ENCODE data around the gene NLGN1. TPM values are rescaled to one million over a fixed set of nuclear protein-coding genes. Genes with fewer than 3 reads are reported as not detected.

The NLGN1 gene
- total RNA-seq, 4 donors from 2014 or later = 21.6 to 50.7 (median 30.4) TPM

DNA sequence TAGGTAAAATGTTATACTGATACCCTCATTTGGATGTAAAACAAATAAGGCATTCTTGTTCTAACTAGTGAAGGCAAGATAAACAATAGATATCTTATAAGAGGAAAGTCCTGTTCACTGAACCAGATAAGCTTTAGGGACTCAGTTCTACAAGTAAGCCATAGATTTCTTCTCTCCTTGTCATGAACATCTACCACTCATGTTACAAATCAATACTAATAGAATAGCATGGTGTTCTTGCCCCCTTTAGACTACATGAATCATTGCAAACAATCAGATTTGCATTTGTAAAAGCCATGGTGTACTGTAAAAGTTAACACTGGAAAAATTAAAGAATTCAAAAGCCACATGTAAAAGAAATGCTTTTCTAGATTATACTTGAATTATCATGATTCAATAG lies 500.1 kb downstream of the NLGN1 start:
- Histone ChIP-seq H3K27ac (no peak overlapping the region), H3K4me1 (no peaks in the 10 kb centered on the region), H3K27me3 (no peaks in the 10 kb centered on the region), H3K9me3 (no peaks in the 10 kb centered on the region), H3K4me3 (no peak overlapping the region), H3K36me3 (no peaks in the 10 kb centered on the region)
- TF ChIP-seq POLR2A (IDR thresholded peaks at IDR 0.05) (no peak), EP300 (IDR thresholded peaks at IDR 0.05) (no peak)
- TF ChIP-seq, protein P1, sequence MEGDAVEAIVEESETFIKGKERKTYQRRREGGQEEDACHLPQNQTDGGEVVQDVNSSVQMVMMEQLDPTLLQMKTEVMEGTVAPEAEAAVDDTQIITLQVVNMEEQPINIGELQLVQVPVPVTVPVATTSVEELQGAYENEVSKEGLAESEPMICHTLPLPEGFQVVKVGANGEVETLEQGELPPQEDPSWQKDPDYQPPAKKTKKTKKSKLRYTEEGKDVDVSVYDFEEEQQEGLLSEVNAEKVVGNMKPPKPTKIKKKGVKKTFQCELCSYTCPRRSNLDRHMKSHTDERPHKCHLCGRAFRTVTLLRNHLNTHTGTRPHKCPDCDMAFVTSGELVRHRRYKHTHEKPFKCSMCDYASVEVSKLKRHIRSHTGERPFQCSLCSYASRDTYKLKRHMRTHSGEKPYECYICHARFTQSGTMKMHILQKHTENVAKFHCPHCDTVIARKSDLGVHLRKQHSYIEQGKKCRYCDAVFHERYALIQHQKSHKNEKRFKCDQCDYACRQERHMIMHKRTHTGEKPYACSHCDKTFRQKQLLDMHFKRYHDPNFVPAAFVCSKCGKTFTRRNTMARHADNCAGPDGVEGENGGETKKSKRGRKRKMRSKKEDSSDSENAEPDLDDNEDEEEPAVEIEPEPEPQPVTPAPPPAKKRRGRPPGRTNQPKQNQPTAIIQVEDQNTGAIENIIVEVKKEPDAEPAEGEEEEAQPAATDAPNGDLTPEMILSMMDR (IDR thresholded peaks at IDR 0.05) = no peak
- DNase-seq (ENCODE audit: low spot score in 2 of 2) = no peak

DNA sequence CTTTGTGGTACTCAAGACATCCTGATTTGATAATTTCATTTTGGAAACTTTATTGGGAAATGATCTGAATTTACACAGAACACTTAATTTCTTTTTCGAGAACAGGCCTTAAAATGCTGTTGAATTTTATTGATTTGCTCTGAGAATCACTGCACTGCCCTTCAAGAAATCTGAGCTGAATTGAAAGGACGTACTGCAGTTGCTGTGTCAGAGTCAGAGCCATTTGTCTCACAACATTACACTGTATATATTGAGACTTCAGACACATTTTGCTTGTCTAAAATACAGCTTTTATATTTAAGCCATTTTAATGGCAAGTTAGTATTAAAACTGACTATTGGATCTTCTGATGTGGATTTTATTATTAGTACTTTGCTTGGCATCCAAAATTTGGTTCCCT lies 504.1 kb downstream of the NLGN1 start:
- Histone ChIP-seq H3K9me3 (no peaks in the 10 kb centered on the region), H3K27me3 (no peaks in the 10 kb centered on the region), H3K4me1 (no peaks in the 10 kb centered on the region), H3K27ac (no peak overlapping the region), H3K36me3 (no peaks in the 10 kb centered on the region), H3K4me3 (no peak overlapping the region)
- DNase-seq (ENCODE audit: low spot score in 2 of 2) = no peak
- TF ChIP-seq POLR2A (IDR thresholded peaks at IDR 0.05) (no peak), EP300 (IDR thresholded peaks at IDR 0.05) (no peak)
- TF ChIP-seq, protein P1 (IDR thresholded peaks at IDR 0.05) = no peak
- WGBS, 2 donors = 91 to 92% methylated on average over 2 of the region's 2 CpGs

DNA sequence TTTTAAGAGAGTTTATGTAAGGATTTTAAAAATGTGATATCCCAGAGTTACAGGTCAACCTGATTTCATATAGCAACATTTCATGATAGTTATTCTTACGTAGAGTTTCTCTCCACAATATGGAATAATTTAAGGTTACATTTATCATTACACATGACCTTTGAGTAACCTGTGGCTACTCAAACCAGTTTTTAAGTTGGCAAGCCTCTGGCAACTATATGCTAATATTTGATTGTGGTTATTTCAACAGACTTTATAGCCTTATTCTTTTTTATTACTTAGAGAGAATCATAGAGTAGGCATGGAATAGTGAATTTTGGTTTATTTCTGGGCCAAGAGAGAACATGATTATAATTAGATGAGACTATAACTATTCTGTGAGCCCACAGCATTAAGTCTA lies 504.9 kb downstream of the NLGN1 start:
- Histone ChIP-seq H3K27ac (no peak overlapping the region), H3K36me3 (no peaks in the 10 kb centered on the region), H3K27me3 (no peaks in the 10 kb centered on the region), H3K4me1 (no peaks in the 10 kb centered on the region), H3K9me3 (no peaks in the 10 kb centered on the region), H3K4me3 (no peak overlapping the region)
- no peak for DNase-seq (ENCODE audit: low spot score in 2 of 2)
- 93 to 99% methylated on average over 1 of the region's 1 CpG for WGBS, 2 donors
- no peak for TF ChIP-seq POLR2A (IDR thresholded peaks at IDR 0.05)
- no peak for TF ChIP-seq EP300 (IDR thresholded peaks at IDR 0.05)
- TF ChIP-seq, protein P1 (IDR thresholded peaks at IDR 0.05) = no peak

DNA sequence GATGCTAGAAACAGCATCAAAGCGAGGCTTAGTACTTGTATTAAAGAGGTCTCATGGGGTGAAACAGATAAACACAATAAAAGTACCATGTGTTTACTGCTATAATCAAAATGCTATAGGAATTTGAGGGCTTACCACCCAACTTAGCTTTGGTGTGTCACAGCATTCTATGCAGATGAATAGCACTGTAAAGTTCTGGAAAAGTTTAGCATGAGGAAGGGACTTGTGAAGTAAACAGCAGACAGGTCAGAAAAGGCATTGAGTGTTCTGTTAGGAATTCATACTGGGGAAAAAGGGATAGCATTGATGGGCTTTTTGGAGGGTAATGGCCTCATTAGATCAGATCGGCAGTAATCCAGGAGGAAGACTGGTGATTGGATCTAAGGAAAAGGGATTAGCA lies 505.3 kb downstream of the NLGN1 start:
- 71 to 82% methylated on average over 2 of the region's 2 CpGs for WGBS, 2 donors

DNA sequence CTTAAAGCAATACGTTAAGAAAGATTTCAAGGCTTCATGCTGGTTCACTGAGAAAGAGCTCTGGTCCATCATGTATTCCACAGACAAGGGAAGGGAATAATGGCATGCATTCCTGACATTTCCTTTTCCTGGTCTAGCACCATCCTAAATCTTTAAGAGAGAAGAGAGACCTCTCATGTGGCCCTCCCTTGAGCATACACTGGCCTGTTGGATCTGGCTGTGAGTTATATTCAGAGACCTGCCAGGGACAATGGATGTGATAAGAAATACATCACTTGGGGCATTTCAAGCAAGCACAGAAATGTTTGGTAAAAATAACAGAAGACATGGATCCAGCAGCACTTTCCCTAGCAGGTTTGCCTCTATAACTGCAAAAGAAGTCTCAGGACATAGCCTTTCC lies 507.8 kb downstream of the NLGN1 start:
- H3K9me3 ChIP-seq = no peaks in the 10 kb centered on the region
- no peak for DNase-seq (ENCODE audit: low spot score in 2 of 2)
- no peak overlapping the region for H3K27ac ChIP-seq
- H3K27me3 ChIP-seq = no peaks in the 10 kb centered on the region
- WGBS, 2 donors = 89 to 94% methylated on average over 1 of the region's 1 CpG
- no peak overlapping the region for H3K4me3 ChIP-seq
- no peaks in the 10 kb centered on the region for H3K4me1 ChIP-seq
- H3K36me3 ChIP-seq = no peaks in the 10 kb centered on the region
- TF ChIP-seq, protein P1 (IDR thresholded peaks at IDR 0.05) = no peak
- TF ChIP-seq POLR2A (IDR thresholded peaks at IDR 0.05) (no peak), EP300 (IDR thresholded peaks at IDR 0.05) (no peak)

More for the DNA sequence above, 505.3 kb downstream of the NLGN1 start:
- Histone ChIP-seq H3K27ac (no peak overlapping the region), H3K27me3 (no peaks in the 10 kb centered on the region), H3K4me3 (no peak overlapping the region), H3K4me1 (no peaks in the 10 kb centered on the region), H3K36me3 (no peaks in the 10 kb centered on the region), H3K9me3 (no peaks in the 10 kb centered on the region)
- no peak for TF ChIP-seq POLR2A (IDR thresholded peaks at IDR 0.05)
- TF ChIP-seq EP300 (IDR thresholded peaks at IDR 0.05) = no peak
- TF ChIP-seq, protein P1 (IDR thresholded peaks at IDR 0.05) = no peak
- no peak for DNase-seq (ENCODE audit: low spot score in 2 of 2)
